Measurements from ENCODE around the gene SEMA3D.
A peak's percentile ranks its signal among the peaks of the same experiment; 100 is the strongest.
"Not testable (repeated sequence)": the region's sequence is repeated elsewhere in the genome, so short reads cannot be mapped to it uniquely, and the experiment has no call there.

Gene SEMA3D

GRCh38 chr7:85014936-85015660 lies 171.8 kb downstream of the SEMA3D start:
- no peak overlapping the region for H3K9ac ChIP-seq (ENCODE audit: low read length)
- H3K4me1 ChIP-seq (ENCODE audit: control insufficient read depth, insufficient read depth, low read length): no peaks in the 10 kb centered on the region
- H3K9me3 ChIP-seq (ENCODE audit: control insufficient read depth, low read length): no peaks in the 10 kb centered on the region
- H3K27me3 ChIP-seq (replicated peaks; ENCODE audit: control insufficient read depth, insufficient read depth, low read length): no peaks in the 10 kb centered on the region
- H3K4me3 ChIP-seq (ENCODE audit: low read length): no peak overlapping the region
- no peaks in the 10 kb centered on the region for H3K36me3 ChIP-seq (ENCODE audit: control insufficient read depth, insufficient read depth, low read length, severe bottlenecking)
- DNase-seq (ENCODE audit: low read depth): no peak

DNA sequence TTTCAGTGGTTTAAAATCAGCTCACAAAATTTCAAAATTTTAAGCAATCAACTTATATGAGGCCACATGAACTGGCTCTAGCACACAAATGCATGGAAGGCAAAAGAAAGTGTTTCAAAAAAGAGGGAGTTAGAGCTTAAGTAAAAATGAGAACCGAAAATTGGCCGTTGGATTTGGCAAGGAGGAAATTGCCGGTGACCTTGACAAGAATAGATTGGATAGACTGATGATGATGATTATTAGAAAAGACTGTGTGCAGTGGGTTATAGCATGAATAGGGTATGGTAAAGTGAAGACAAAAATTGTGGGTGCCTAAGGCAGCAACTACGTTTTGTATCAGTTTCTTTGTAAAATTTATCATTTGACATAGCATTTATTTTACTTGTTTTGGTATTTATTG lies 175.7 kb downstream of the SEMA3D start:
- Histone ChIP-seq H3K36me3 (ENCODE audit: control insufficient read depth, insufficient read depth, low read length, severe bottlenecking) (no peaks in the 10 kb centered on the region), H3K9ac (ENCODE audit: low read length) (no peak overlapping the region), H3K4me3 (ENCODE audit: low read length) (no peak overlapping the region), H3K4me1 (ENCODE audit: control insufficient read depth, insufficient read depth, low read length) (no peaks in the 10 kb centered on the region), H3K27me3 (replicated peaks; ENCODE audit: control insufficient read depth, insufficient read depth, low read length) (no peaks in the 10 kb centered on the region), H3K9me3 (ENCODE audit: control insufficient read depth, low read length) (no peaks in the 10 kb centered on the region)
- DNase-seq (ENCODE audit: low read depth): no peak

GRCh38 chr7:85010306-85010705 lies 176.6 kb downstream of the SEMA3D start:
- Histone ChIP-seq H3K4me1 (ENCODE audit: control insufficient read depth, insufficient read depth, low read length) (no peaks in the 10 kb centered on the region), H3K27me3 (replicated peaks; ENCODE audit: control insufficient read depth, insufficient read depth, low read length) (no peaks in the 10 kb centered on the region), H3K4me3 (ENCODE audit: low read length) (no peak overlapping the region)

DNA sequence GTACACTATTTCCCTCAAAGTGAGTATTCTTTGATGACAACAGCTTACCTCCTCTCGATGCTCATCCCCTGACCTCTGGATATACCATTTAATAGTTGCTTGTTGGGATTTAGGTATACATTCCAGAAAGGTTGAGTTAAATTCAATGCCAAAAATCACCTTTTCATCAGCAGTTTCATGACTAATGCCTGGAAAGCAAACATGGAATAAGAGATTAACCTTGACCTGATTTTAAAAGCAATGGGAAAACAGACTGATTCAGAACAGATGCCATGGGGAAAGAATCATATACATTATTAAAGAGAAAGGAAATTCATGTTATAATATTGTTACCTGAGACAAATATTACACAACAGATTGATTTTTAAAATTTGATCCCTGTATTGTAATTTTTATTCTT lies 180.1 kb downstream of the SEMA3D start:
- no peaks in the 10 kb centered on the region for H3K27me3 ChIP-seq (replicated peaks; ENCODE audit: control insufficient read depth, insufficient read depth, low read length)
- no peaks in the 10 kb centered on the region for H3K36me3 ChIP-seq (ENCODE audit: control insufficient read depth, insufficient read depth, low read length, severe bottlenecking)

More at GRCh38 chr7:85010306-85010705, 176.6 kb downstream of the SEMA3D start:
- DNase-seq (ENCODE audit: low read depth): no peak
- Histone ChIP-seq H3K9me3 (ENCODE audit: control insufficient read depth, low read length) (no peaks in the 10 kb centered on the region), H3K9ac (ENCODE audit: low read length) (no peak overlapping the region), H3K36me3 (ENCODE audit: control insufficient read depth, insufficient read depth, low read length, severe bottlenecking) (no peaks in the 10 kb centered on the region)

GRCh38 chr7:85004402-85004801 lies 182.5 kb downstream of the SEMA3D start:
- Histone ChIP-seq H3K9me3 (ENCODE audit: control insufficient read depth, low read length) (no peaks in the 10 kb centered on the region), H3K36me3 (ENCODE audit: control insufficient read depth, insufficient read depth, low read length, severe bottlenecking) (no peaks in the 10 kb centered on the region), H3K9ac (ENCODE audit: low read length) (no peak overlapping the region), H3K27me3 (replicated peaks; ENCODE audit: control insufficient read depth, insufficient read depth, low read length) (no peaks in the 10 kb centered on the region), H3K4me3 (ENCODE audit: low read length) (no peak overlapping the region), H3K4me1 (ENCODE audit: control insufficient read depth, insufficient read depth, low read length) (no peaks in the 10 kb centered on the region)
- no peak for DNase-seq (ENCODE audit: low read depth)

More for the DNA sequence above, 180.1 kb downstream of the SEMA3D start:
- H3K4me3 ChIP-seq (ENCODE audit: low read length): no peak overlapping the region
- DNase-seq (ENCODE audit: low read depth): no peak
- H3K9me3 ChIP-seq (ENCODE audit: control insufficient read depth, low read length): no peaks in the 10 kb centered on the region
- H3K4me1 ChIP-seq (ENCODE audit: control insufficient read depth, insufficient read depth, low read length): no peaks in the 10 kb centered on the region
- no peak overlapping the region for H3K9ac ChIP-seq (ENCODE audit: low read length)

- DNase-seq (ENCODE audit: low read depth): no peak
These were observed 185.1 kb downstream of the SEMA3D start for GRCh38 chr7:85001495-85002345.

DNA sequence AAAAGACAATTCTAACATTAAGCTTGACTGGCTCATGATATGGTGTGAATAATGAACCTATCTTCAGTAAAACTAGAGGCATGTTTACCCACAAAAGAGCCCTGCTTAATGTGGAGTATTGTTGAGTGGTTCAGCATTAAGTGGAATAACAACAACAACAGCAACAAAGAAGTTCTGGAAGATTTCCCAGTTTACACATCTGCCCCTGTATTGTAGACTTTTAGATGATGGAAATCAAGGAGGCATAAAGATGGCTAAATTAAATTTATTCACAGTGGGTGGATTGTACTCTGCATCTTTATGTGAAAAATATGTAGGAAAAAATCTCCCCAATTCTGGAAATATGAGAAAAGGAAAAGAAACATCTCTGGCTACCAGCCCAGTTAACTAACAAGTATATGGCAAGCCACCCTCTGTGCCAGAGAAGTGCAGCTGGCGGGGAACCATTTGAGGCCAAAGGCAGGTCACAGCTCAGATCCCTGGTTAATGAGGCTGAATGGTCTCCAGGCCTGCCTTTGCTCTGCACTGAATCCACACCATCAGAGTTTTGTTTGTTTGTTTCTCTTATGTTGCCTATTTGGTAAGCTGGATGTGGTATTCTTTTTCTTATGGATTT lies 186.0 kb downstream of the SEMA3D start:
- H3K9ac ChIP-seq (ENCODE audit: low read length): no peak overlapping the region
- no peaks in the 10 kb centered on the region for H3K27me3 ChIP-seq (replicated peaks; ENCODE audit: control insufficient read depth, insufficient read depth, low read length)
- no peaks in the 10 kb centered on the region for H3K36me3 ChIP-seq (ENCODE audit: control insufficient read depth, insufficient read depth, low read length, severe bottlenecking)
- H3K9me3 ChIP-seq (ENCODE audit: control insufficient read depth, low read length): no peaks in the 10 kb centered on the region
- H3K4me1 ChIP-seq (ENCODE audit: control insufficient read depth, insufficient read depth, low read length): no peaks in the 10 kb centered on the region
- peak; percentile 26 for DNase-seq (ENCODE audit: low read depth)
- no peak overlapping the region for H3K4me3 ChIP-seq (ENCODE audit: low read length)

More at GRCh38 chr7:85001495-85002345, 185.1 kb downstream of the SEMA3D start:
- H3K9me3 ChIP-seq (ENCODE audit: control insufficient read depth, low read length): no peaks in the 10 kb centered on the region
- H3K36me3 ChIP-seq (ENCODE audit: control insufficient read depth, insufficient read depth, low read length, severe bottlenecking): no peaks in the 10 kb centered on the region
- H3K4me1 ChIP-seq (ENCODE audit: control insufficient read depth, insufficient read depth, low read length): no peaks in the 10 kb centered on the region
- no peak overlapping the region for H3K4me3 ChIP-seq (ENCODE audit: low read length)
- no peaks in the 10 kb centered on the region for H3K27me3 ChIP-seq (replicated peaks; ENCODE audit: control insufficient read depth, insufficient read depth, low read length)
- no peak overlapping the region for H3K9ac ChIP-seq (ENCODE audit: low read length)

DNA sequence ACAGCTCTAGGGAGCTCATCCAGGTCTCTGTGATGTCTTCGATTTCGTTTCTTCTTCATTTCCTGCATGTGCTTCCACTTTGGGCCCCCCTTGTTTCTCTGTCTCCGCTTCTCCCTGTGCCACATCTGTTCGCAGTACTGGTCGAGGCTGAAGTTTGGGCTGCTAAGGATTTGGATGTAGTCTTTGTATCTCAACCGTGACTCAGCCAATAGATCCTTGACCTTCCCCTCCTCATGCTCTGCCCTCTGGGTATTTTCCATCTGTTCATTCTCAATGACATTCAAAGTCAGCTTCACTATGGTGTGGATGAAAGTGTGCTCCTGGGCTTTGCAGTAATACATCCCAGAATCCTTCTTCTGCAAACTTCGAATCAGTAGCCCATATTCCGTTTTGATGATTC lies 187.4 kb downstream of the SEMA3D start:
- no peak for DNase-seq (ENCODE audit: low read depth)
- Histone ChIP-seq H3K27me3 (replicated peaks; ENCODE audit: control insufficient read depth, insufficient read depth, low read length) (no peaks in the 10 kb centered on the region), H3K9ac (ENCODE audit: low read length) (no peak overlapping the region), H3K4me1 (ENCODE audit: control insufficient read depth, insufficient read depth, low read length) (no peaks in the 10 kb centered on the region), H3K4me3 (ENCODE audit: low read length) (no peak overlapping the region), H3K36me3 (ENCODE audit: control insufficient read depth, insufficient read depth, low read length, severe bottlenecking) (no peaks in the 10 kb centered on the region), H3K9me3 (ENCODE audit: control insufficient read depth, low read length) (no peaks in the 10 kb centered on the region)

- Histone ChIP-seq H3K27me3 (replicated peaks; ENCODE audit: control insufficient read depth, insufficient read depth, low read length) (no peaks in the 10 kb centered on the region), H3K4me1 (ENCODE audit: control insufficient read depth, insufficient read depth, low read length) (no peaks in the 10 kb centered on the region), H3K9ac (ENCODE audit: low read length) (no peak overlapping the region), H3K9me3 (ENCODE audit: control insufficient read depth, low read length) (no peaks in the 10 kb centered on the region), H3K36me3 (ENCODE audit: control insufficient read depth, insufficient read depth, low read length, severe bottlenecking) (no peaks in the 10 kb centered on the region), H3K4me3 (ENCODE audit: low read length) (no peak overlapping the region)
- DNase-seq (ENCODE audit: low read depth): no peak
These were observed 188.2 kb downstream of the SEMA3D start for GRCh38 chr7:84998665-84999064.

DNA sequence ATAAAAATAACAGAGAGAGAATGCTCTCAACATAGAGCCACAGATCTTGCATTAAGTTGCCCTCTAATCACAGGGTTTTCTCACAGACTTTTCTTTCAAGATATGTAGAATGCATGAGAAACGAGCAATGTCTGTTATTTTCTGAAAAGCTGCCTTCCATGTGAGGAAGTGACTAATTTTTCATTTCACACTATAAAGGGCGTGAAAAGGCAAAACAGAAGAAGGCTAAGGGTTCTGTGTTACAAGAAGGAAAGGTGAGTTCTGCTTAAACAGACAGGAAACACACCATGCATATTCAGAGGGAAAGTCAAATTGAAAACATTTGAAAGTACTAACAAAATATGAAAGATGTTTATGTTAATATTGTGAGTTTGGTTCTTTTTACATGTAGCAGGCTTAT lies 189.2 kb downstream of the SEMA3D start:
- no peaks in the 10 kb centered on the region for H3K9me3 ChIP-seq (ENCODE audit: control insufficient read depth, low read length)
- no peaks in the 10 kb centered on the region for H3K36me3 ChIP-seq (ENCODE audit: control insufficient read depth, insufficient read depth, low read length, severe bottlenecking)
- H3K4me1 ChIP-seq (ENCODE audit: control insufficient read depth, insufficient read depth, low read length): no peaks in the 10 kb centered on the region
- H3K4me3 ChIP-seq (ENCODE audit: low read length): no peak overlapping the region
- no peak overlapping the region for H3K9ac ChIP-seq (ENCODE audit: low read length)
- DNase-seq (ENCODE audit: low read depth): no peak
- no peaks in the 10 kb centered on the region for H3K27me3 ChIP-seq (replicated peaks; ENCODE audit: control insufficient read depth, insufficient read depth, low read length)

- H3K27me3 ChIP-seq (replicated peaks; ENCODE audit: control insufficient read depth, insufficient read depth, low read length); H3K9ac ChIP-seq (ENCODE audit: low read length); H3K4me3 ChIP-seq (ENCODE audit: low read length); H3K36me3 ChIP-seq (ENCODE audit: control insufficient read depth, insufficient read depth, low read length, severe bottlenecking); H3K9me3 ChIP-seq (ENCODE audit: control insufficient read depth, low read length); DNase-seq (ENCODE audit: low read depth); H3K4me1 ChIP-seq (ENCODE audit: control insufficient read depth, insufficient read depth, low read length): not testable (repeated sequence)
These were observed 193.9 kb downstream of the SEMA3D start for GRCh38 chr7:84992954-84993353.
